ENCODE results near the gene PSMB7. TPM values are rescaled to one million over a fixed set of nuclear protein-coding genes. Genes with fewer than 3 reads are reported as not detected.

Gene PSMB7
- total RNA-seq, 1 experiment from 2014 or later: 216 TPM

DNA sequence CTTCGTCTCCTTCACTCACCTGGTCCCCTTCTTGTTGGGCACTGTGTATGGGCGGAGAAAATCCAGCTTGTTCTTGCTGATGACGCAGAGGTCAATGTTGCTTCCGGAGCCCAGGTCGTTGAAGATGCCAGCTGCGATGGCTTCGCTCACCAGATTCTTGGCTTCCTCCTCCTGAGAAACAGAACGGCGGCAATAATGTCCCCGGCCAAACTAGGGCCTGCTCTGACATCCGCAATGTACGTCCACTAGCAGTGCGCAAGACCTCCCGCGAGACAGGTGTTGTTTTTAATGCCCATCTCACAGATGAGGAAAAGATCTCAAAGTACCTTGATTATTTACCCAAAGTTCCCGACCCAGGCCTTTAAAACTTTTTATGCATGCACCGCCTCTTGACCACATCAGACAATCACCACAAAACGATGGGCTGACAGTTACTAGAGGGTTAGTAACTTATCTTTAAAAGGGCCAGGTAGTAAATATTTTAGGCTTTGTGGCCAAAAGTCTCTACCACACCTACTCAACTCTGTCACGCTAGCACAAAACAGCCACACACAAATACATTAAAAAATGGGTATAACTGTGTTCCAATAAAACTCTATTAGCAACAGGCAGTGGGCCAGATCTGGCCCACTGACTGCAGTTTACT is 58.4 kb downstream of the PSMB7 start:
- no peak for DNase-seq
- Histone ChIP-seq H3K27me3 (replicated peaks; ENCODE audit: control insufficient read depth, insufficient read depth, low read length) (no peaks in the 10 kb centered on the region), H3K4me3 (ENCODE audit: low read depth, low read length) (no peak overlapping the region), H3K36me3 (ENCODE audit: control insufficient read depth, insufficient read depth, low read length) (peaks cover 5% of the 10 kb centered on the region), H3K4me1 (no peaks in the 10 kb centered on the region; the same call in 1 of the 2 replicates), H3K9me3 (no peaks in the 10 kb centered on the region)
- POLR2A ChIA-PET: no interaction called here
- intact Hi-C loops (cut with micrococcal nuclease; ENCODE audit: unreplicated experiment): no loop called here
- Mint-ChIP-seq H3K36me3 (ENCODE audit: insufficient read depth, unreplicated experiment) (peaks cover 55% of the 10 kb centered on the region), H3K4me1 (ENCODE audit: low read depth, unreplicated experiment) (no peaks in the 10 kb centered on the region), H3K4me3 (ENCODE audit: unreplicated experiment) (no peak overlapping the region), H3K27ac (ENCODE audit: unreplicated experiment) (peak overlapping the region; percentile 53), H3K27me3 (ENCODE audit: insufficient read depth, unreplicated experiment) (no peaks in the 10 kb centered on the region), H3K9me3 (ENCODE audit: unreplicated experiment) (no peaks in the 10 kb centered on the region)
- CTCF ChIA-PET: no interaction called here
- TF ChIP-seq, protein P1, sequence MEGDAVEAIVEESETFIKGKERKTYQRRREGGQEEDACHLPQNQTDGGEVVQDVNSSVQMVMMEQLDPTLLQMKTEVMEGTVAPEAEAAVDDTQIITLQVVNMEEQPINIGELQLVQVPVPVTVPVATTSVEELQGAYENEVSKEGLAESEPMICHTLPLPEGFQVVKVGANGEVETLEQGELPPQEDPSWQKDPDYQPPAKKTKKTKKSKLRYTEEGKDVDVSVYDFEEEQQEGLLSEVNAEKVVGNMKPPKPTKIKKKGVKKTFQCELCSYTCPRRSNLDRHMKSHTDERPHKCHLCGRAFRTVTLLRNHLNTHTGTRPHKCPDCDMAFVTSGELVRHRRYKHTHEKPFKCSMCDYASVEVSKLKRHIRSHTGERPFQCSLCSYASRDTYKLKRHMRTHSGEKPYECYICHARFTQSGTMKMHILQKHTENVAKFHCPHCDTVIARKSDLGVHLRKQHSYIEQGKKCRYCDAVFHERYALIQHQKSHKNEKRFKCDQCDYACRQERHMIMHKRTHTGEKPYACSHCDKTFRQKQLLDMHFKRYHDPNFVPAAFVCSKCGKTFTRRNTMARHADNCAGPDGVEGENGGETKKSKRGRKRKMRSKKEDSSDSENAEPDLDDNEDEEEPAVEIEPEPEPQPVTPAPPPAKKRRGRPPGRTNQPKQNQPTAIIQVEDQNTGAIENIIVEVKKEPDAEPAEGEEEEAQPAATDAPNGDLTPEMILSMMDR (IDR thresholded peaks at IDR 0.05; ENCODE audit: insufficient read depth in 1 of 2, low read depth in 1 of 2, low read length in 1 of 2, severe bottlenecking in 1 of 2, unreplicated experiment in 1 of 2): no peak
- BruUV-seq (replicated peaks): TSS peak; percentile 5

DNA sequence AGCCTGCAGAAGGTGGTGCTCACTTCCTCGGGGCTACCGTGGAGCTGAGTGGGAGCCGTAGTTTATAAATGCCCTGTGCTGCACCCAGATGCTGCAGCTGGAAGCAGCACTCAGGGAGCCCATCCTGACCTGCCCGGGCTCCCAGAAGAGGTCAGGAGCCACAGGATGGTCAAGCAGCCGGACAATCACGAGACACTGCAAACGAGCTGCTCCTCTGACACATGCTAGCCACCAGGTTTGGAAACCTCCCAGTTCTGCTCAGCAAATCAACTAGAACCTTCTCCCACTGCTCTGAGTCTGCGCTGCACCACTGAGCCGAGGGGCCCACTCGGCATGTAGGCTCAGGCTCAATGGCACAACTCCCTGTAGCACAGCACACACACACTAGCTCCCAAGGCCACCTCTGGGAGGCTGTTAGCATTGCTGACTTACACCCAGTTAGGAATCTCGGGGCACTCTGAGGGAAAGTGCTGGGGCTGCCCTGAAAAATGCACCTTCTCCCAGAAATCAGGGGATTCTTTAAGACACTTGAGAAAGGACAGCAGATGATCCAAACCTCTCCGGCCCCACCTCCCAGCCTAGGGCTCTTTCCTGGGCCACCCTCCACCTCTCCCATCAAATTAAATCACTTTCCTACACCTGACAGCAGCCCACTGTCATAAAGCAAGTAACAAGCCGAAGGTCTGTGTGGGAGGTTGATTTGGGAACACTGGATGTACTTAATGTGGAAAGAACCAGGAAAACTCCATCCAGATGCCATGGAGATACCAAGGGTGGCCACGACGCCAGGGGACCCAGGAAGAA is 59.1 kb downstream of the PSMB7 start:
- no TSS peak for BruUV-seq (replicated peaks)
- TF ChIP-seq, protein P1 (IDR thresholded peaks at IDR 0.05; ENCODE audit: insufficient read depth in 1 of 2, low read depth in 1 of 2, low read length in 1 of 2, severe bottlenecking in 1 of 2, unreplicated experiment in 1 of 2): no peak
- ChIA-PET POLR2A (no interaction called here), CTCF (no interaction called here)
- H3K9me3 Mint-ChIP-seq (ENCODE audit: unreplicated experiment): no peaks in the 10 kb centered on the region
- peak overlapping the region; percentile 53 for H3K27ac Mint-ChIP-seq (ENCODE audit: unreplicated experiment)
- H3K4me3 Mint-ChIP-seq (ENCODE audit: unreplicated experiment): no peak overlapping the region
- peaks cover 63% of the 10 kb centered on the region for H3K36me3 Mint-ChIP-seq (ENCODE audit: insufficient read depth, unreplicated experiment)
- Histone ChIP-seq H3K36me3 (ENCODE audit: control insufficient read depth, insufficient read depth, low read length) (peaks cover 5% of the 10 kb centered on the region), H3K4me1 (no peaks in the 10 kb centered on the region; the same call in 1 of the 2 replicates), H3K9me3 (no peaks in the 10 kb centered on the region), H3K4me3 (ENCODE audit: low read depth, low read length) (no peak overlapping the region), H3K27me3 (replicated peaks; ENCODE audit: control insufficient read depth, insufficient read depth, low read length) (no peaks in the 10 kb centered on the region)
- no peaks in the 10 kb centered on the region for H3K4me1 Mint-ChIP-seq (ENCODE audit: low read depth, unreplicated experiment)
- DNase-seq: no peak
- no peaks in the 10 kb centered on the region for H3K27me3 Mint-ChIP-seq (ENCODE audit: insufficient read depth, unreplicated experiment)
- intact Hi-C loops (cut with micrococcal nuclease; ENCODE audit: unreplicated experiment): no loop called here

DNA sequence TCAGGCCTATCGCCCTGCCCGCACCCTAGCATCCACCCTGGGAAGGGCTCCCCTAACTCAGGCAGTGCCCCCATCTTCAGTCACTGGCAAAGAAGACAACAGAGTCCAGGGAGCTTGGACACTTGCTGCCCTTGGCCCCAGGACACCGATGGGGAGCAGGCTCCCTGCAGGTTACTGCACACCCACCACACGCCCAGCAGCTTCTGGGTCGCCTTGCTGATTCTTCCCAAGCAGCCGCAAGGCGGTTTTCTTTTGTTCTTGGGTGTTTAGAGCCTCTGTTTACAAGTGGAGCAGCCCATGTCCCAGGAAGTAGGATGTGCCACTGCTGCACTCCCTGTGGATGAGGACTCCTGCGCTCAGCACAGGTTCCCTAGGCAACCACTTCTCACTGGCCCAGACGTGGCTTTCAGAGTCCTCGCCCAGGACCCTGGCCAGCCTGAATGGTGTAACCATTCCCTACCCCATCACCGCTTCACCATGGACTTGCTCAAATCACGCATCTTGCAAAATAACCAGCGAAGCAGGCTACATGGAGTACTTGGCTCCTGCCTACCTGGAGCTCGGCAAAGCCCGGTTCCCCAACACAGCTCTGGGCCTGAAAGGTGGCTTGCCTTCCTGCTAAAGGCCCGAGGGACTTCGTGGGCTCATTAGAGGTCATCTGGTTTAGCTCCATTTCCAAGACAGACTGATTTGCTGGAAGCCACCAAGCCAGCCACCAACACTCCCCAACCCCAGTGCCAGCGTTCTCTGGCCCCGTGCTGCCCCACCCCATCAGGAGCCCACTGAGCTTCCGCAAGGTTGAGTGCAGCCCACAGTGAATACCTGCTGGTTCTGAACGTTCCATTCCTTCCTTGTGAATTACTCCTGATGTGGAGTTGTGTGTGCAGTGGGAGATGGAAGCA is 60.0 kb downstream of the PSMB7 start:
- H3K4me1 Mint-ChIP-seq (ENCODE audit: low read depth, unreplicated experiment): no peaks in the 10 kb centered on the region
- TF ChIP-seq, protein P1 (IDR thresholded peaks at IDR 0.05; ENCODE audit: insufficient read depth in 1 of 2, low read depth in 1 of 2, low read length in 1 of 2, severe bottlenecking in 1 of 2, unreplicated experiment in 1 of 2): no peak
- H3K27ac Mint-ChIP-seq (ENCODE audit: unreplicated experiment): peak overlapping the region; percentile 53
- Histone ChIP-seq H3K4me3 (ENCODE audit: low read depth, low read length) (no peak overlapping the region), H3K36me3 (ENCODE audit: control insufficient read depth, insufficient read depth, low read length) (peaks cover 9% of the 10 kb centered on the region), H3K4me1 (no peaks in the 10 kb centered on the region; the same call in 1 of the 2 replicates), H3K9me3 (no peaks in the 10 kb centered on the region), H3K27me3 (replicated peaks; ENCODE audit: control insufficient read depth, insufficient read depth, low read length) (no peaks in the 10 kb centered on the region)
- H3K27me3 Mint-ChIP-seq (ENCODE audit: insufficient read depth, unreplicated experiment): no peaks in the 10 kb centered on the region
- POLR2A ChIA-PET: no interaction called here
- no TSS peak for BruUV-seq (replicated peaks)
- intact Hi-C loops (cut with micrococcal nuclease; ENCODE audit: unreplicated experiment): no loop called here
- H3K9me3 Mint-ChIP-seq (ENCODE audit: unreplicated experiment): no peaks in the 10 kb centered on the region
- no peak overlapping the region for H3K4me3 Mint-ChIP-seq (ENCODE audit: unreplicated experiment)
- H3K36me3 Mint-ChIP-seq (ENCODE audit: insufficient read depth, unreplicated experiment): peaks cover 71% of the 10 kb centered on the region
- CTCF ChIA-PET: interaction anchor here (0.6 kb wide), 1 partner anchor 11 kb away, joined by 3 read pairs; no protein-coding TSS in a partner anchor
- DNase-seq: no peak
